Neuronal stem cell (in vitro differentiated cells): Measurements from ENCODE around the gene GPI.

Source experiments
- DNase-seq: peaks from one replicate; pipeline ENCODE4 v3.0.0-alpha.2; 2013; ENCODE audit warnings: low spot score
- H2AFZ ChIP-seq: one replicate; pipeline ENCODE4 v1.6.1; 2013; ENCODE audit warnings: mild to moderate bottlenecking, low read length, inconsistent platforms
- H2AK5ac ChIP-seq: 2 replicates; pipeline ENCODE4 v1.6.1; 2013; ENCODE audit warnings: low read depth, mild to moderate bottlenecking, inconsistent platforms, low read length, moderate library complexity, mixed read lengths
- H2BK120ac ChIP-seq: 2 replicates; pipeline ENCODE4 v1.6.1; 2013; ENCODE audit warnings: low read depth, mild to moderate bottlenecking, inconsistent platforms, low read length, moderate library complexity, mixed read lengths
- H2BK12ac ChIP-seq: one replicate; pipeline ENCODE4 v1.6.1; 2013; ENCODE audit warnings: low read length, inconsistent platforms
- H2BK15ac ChIP-seq: 2 replicates; pipeline ENCODE4 v1.6.1; 2013; ENCODE audit warnings: mild to moderate bottlenecking, low read length, inconsistent platforms, mixed read lengths
- H2BK5ac ChIP-seq: one replicate; pipeline ENCODE4 v1.6.1; 2013; ENCODE audit warnings: inconsistent platforms, mild to moderate bottlenecking, low read length, moderate library complexity
- H3K14ac ChIP-seq: one replicate; pipeline ENCODE4 v1.6.1; 2013; ENCODE audit warnings: low read length, inconsistent platforms
- H3K18ac ChIP-seq: 2 replicates; pipeline ENCODE4 v1.6.1; 2013; ENCODE audit warnings: low read length, inconsistent platforms
- H3K23ac ChIP-seq: 2 replicates; pipeline ENCODE4 v1.6.1; 2013; ENCODE audit warnings: low read depth, mild to moderate bottlenecking, mixed read lengths, low read length, inconsistent platforms; ENCODE audit not compliant: poor library complexity
- H3K27ac ChIP-seq: replicated peaks from 3 replicates; pipeline ENCODE4 v1.5.1; 2013; ENCODE audit warnings: low read length, inconsistent platforms
- H3K27me3 ChIP-seq, 3 experiments: 2 replicates each; pipeline ENCODE4 v1.6.1; 2013; ENCODE audit warnings: low read length in 3 of 3, mild to moderate bottlenecking in 2 of 3, inconsistent platforms in 1 of 3, low read depth in 1 of 3, mixed read lengths in 1 of 3, moderate library complexity in 1 of 3; ENCODE audit not compliant: control insufficient read depth in 3 of 3, insufficient read depth in 3 of 3
- H3K36me3 ChIP-seq, 2 donors: replicated peaks in 1 of 2; 2 replicates each; pipeline ENCODE4 v1.6.1; 2013; ENCODE audit warnings: low read length in 2 of 2; ENCODE audit not compliant: control insufficient read depth in 2 of 2, insufficient read depth in 2 of 2
- H3K4ac ChIP-seq: 2 replicates; pipeline ENCODE4 v1.6.1; 2013; ENCODE audit warnings: inconsistent platforms, mild to moderate bottlenecking, low read length, moderate library complexity
- H3K4me1 ChIP-seq, 2 donors: 1 replicate in 1 of 2; 2 replicates in 1 of 2; pipeline ENCODE4 v1.6.1; 2013; ENCODE audit warnings: low read length in 2 of 2, low read depth in 1 of 2; ENCODE audit not compliant: control insufficient read depth in 2 of 2, insufficient read depth in 1 of 2
- H3K4me2 ChIP-seq: one replicate; pipeline ENCODE4 v1.6.1; 2013; ENCODE audit warnings: mild to moderate bottlenecking, low read length, inconsistent platforms; ENCODE audit not compliant: insufficient read depth, poor library complexity, severe bottlenecking
- H3K4me3 ChIP-seq, 2 donors: 2 replicates each; pipeline ENCODE4 v1.5.1; 2013; ENCODE audit warnings: low read length in 2 of 2, mild to moderate bottlenecking in 2 of 2, inconsistent platforms in 1 of 2, moderate library complexity in 1 of 2
- H3K79me1 ChIP-seq: one replicate; pipeline ENCODE4 v1.6.1; 2013; ENCODE audit warnings: low read depth, mild to moderate bottlenecking, inconsistent platforms, low read length, moderate library complexity
- H3K9ac ChIP-seq: one replicate; pipeline ENCODE4 v1.6.1; 2013; ENCODE audit warnings: mild to moderate bottlenecking, low read depth, low read length, inconsistent platforms; ENCODE audit not compliant: poor library complexity
- H3K9me3 ChIP-seq, 2 donors: replicated peaks in 1 of 2; 2 replicates each; pipeline versions ENCODE3 to v1.6.1; 2013; ENCODE audit warnings: low read length in 2 of 2, mild to moderate bottlenecking in 2 of 2, inconsistent platforms in 1 of 2, low read depth in 1 of 2, mixed read lengths in 1 of 2, moderate library complexity in 1 of 2; ENCODE audit not compliant: control insufficient read depth in 2 of 2, insufficient read depth in 1 of 2
- H4K8ac ChIP-seq: one replicate; pipeline ENCODE4 v1.6.1; 2013; ENCODE audit warnings: low read depth, mild to moderate bottlenecking, inconsistent platforms, low read length, moderate library complexity
- H4K91ac ChIP-seq: one replicate; pipeline ENCODE4 v1.6.1; 2013; ENCODE audit warnings: low read length, low read depth, mild to moderate bottlenecking, inconsistent platforms; ENCODE audit not compliant: poor library complexity
- WGBS, 2 donors: extraction: QIAGEN DNeasy Blood & Tissue Kit; methylation state at CpG; one replicate each; pipeline ENCODE4 v1.1.7; 2013; ENCODE audit warnings: missing lambda C conversion rate in 2 of 2, mixed read lengths in 1 of 2; ENCODE audit not compliant: insufficient read length in 2 of 2, insufficient replicate concordance in 1 of 2; ENCODE audit errors: extremely low coverage in 2 of 2; 5-methylcytosine and 5-hydroxymethylcytosine counted together

Gene GPI

DNA sequence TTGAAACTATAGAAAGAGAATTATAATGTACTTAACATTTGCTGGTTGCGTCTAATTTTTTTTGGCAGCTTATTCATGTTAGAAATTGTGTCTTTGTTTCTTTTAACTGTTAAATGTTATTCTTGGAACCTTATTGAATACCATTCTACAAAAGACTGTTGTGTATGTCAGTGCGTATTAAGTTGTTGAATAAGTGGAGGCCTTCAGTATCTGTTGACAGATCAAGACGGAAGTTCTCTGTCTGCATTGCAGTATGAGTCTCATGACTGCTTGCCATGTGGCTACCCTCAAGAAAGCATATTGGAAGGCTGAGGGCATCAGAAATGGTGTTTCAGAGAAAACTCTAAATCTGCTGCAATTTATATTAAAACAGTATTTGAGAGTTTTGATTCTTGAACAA is 71.7 kb downstream of the GPI start:
- WGBS, 2 donors = no CpG with 5 or more reads among the region's 3 CpGs
- no peak for DNase-seq
- Histone ChIP-seq H3K9ac (no peak overlapping the region), H4K91ac (no peak overlapping the region), H3K18ac (no peak overlapping the region), H3K23ac (no peak overlapping the region), H2AK5ac (no peak overlapping the region), H3K27ac (no peak overlapping the region), H3K4me3 (no peak overlapping the region), H3K4me1 (no peaks in the 10 kb centered on the region), H3K14ac (no peak overlapping the region), H2BK15ac (no peak overlapping the region), H2BK5ac (no peak overlapping the region), H3K27me3 (no peaks in the 10 kb centered on the region), H3K36me3 (peaks cover 16 to 97% of the 10 kb centered on the region in 2 donors), H2AFZ (no peak overlapping the region), H2BK12ac (no peak overlapping the region), H3K79me1 (peaks cover 2% of the 10 kb centered on the region), H3K9me3 (no peaks in the 10 kb centered on the region), H3K4ac (no peak overlapping the region), H3K4me2 (no peak overlapping the region), H2BK120ac (no peak overlapping the region), H4K8ac (no peak overlapping the region)

DNA sequence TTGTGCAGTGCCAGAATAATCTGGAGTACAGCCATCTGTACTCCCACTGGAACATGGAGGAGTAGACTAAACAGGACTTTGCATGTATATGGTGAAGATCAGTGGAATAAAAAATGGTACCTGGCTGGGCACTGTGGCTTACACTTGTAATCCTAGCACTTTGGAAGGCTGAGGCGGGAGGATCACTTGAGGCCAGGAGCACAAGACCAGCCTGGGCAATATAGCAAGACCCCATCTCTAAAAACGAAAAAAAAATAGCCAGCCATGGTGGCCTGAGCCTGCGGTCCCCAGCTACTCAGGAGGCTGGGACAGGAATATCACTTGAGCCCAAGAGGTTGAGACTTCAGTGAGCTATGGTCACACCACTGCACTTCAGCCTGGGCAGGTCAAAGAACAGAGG is 83.2 kb downstream of the GPI start:
- Histone ChIP-seq H2BK15ac (no peak overlapping the region), H3K18ac (no peak overlapping the region), H3K9me3 (peaks cover 0 to 1% of the 10 kb centered on the region in 2 donors), H3K4me2 (no peak overlapping the region), H2BK120ac (no peak overlapping the region), H3K4ac (no peak overlapping the region), H4K91ac (no peak overlapping the region), H2BK12ac (no peak overlapping the region), H3K27me3 (no peaks in the 10 kb centered on the region), H3K27ac (no peak overlapping the region), H2AFZ (no peak overlapping the region), H3K4me3 (no peak overlapping the region), H3K9ac (no peak overlapping the region), H3K36me3 (peaks cover 31 to 100% of the 10 kb centered on the region in 2 donors), H3K14ac (no peak overlapping the region), H3K4me1 (no peaks in the 10 kb centered on the region), H4K8ac (no peak overlapping the region), H2AK5ac (no peak overlapping the region), H2BK5ac (no peak overlapping the region), H3K23ac (no peak overlapping the region), H3K79me1 (peaks cover 3% of the 10 kb centered on the region)
- no CpG with 5 or more reads among the region's 3 CpGs for WGBS, 2 donors
- no peak for DNase-seq
